ELF-1 (cell line): ENCODE results near the gene HTR3E.
"Not testable (repeated sequence)": the region's sequence is repeated elsewhere in the genome, so short reads cannot be mapped to it uniquely, and the experiment has no call there.

Experiments
- DNase-seq: peaks from one replicate; pipeline ENCODE4 v3.0.0-alpha.2; 2016; ENCODE audit warnings: low read depth, low spot score

HTR3E gene, protein sequence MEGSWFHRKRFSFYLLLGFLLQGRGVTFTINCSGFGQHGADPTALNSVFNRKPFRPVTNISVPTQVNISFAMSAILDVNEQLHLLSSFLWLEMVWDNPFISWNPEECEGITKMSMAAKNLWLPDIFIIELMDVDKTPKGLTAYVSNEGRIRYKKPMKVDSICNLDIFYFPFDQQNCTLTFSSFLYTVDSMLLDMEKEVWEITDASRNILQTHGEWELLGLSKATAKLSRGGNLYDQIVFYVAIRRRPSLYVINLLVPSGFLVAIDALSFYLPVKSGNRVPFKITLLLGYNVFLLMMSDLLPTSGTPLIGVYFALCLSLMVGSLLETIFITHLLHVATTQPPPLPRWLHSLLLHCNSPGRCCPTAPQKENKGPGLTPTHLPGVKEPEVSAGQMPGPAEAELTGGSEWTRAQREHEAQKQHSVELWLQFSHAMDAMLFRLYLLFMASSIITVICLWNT

DNA sequence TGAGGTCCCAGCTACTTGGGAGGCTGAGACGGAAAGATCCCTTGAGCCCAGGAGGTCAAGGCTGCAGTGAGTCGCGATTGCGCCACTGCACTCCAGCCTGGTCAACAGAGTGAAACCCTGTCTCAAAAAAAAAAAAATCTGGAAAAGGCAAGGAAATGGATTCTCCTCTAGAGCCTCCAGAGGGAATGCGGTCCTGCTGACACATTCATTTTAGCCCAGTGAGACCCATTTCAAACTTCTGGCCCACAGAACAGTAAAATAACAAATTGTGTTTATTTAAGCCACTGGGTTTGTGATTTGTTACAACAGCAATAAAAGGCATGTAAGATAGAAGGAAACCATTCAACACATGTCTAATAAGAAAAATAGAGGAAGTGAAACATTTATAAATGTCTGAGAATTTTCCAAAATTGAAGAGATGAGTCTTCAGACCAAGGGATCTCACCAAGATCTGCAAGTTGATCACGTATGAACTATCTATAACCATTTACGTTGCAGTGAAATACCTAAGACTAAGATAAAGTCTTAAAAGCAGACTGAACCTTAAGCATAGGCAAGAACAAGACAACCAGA lies at the start of gene HTR3E:
Gene HTR3E (plus strand): TSS at position 254 of the 573 bp plus-strand sequence. CDS start 466 bp downstream, outside the sequence.
- DNase-seq: no peak

DNA sequence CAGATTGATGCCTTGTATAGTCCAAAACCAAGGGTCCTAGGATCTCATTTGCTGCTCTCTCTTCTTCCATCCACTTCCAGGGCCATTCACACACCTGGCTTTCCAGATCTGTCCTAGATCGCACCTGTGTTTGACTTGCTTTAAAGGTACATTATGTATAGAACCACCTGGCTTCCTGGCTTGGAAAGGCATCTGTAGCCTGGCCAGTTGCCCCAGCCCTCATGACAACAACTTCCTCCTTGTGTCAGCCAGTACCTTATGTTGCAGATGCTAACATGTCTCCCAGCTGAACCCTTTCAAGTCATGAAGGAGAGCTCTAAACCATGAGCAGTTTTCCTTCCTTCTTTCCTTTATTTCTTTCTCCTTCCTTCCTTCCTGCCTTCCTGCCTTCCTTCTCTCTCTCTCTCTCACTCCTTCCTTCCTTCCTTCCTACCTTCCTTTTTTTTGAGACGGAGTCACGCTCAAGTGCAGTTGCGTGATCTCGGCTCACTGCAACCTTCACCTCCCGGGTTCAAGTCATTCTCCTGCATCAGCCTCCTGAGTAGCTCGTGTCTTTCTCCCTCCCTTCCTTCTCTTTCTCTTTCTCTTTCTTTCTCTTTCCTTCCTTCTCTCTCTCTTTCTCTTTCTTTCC lies 46.5 kb upstream of the HTR3E start:
- no peak for DNase-seq

DNA sequence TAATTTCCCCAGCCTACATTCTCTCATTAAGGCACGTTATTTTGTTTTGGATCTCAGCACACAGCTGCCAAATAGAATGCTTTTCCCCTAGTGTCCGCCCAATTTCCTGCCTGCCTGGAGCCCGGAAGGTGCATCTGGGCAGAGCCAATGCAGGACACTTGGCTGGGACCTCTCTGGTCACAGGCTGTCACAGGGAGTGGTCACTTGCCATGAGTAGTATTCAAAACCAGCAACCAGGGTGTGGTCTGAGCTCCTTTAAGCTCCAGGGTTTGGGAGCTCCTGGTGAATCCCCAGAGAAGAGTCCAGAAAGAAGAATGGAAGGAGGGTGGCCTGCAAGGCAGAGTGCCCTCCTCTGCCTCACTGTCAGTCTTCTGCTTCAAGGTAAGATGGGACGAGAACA lies 44.1 kb upstream of the HTR3E start, which contains the start of gene HTR3C:
Gene HTR3C (plus strand): TSS at position 281 of the 400 bp plus-strand sequence. CDS start 34 bp downstream, at position 315.
- no peak for DNase-seq

DNA sequence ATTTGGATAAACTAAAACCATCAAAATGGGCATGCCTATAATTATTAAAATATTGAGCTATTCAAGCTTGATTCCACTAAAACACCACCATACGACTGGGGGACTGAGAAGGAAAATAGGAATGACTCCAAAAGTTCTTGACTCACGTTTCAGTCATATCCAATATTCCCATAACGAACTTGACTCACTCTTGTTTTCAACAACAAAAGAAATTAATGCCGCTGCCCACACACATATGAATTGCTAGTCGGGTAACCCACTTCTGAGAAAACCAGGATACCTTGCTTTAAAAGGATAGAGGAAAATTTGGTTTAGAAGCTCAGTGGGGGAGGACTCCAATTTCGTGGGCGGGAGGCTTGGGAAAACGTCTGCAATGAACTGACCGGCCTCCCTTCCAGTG lies 38.8 kb upstream of the HTR3E start:
- no peak for DNase-seq

DNA sequence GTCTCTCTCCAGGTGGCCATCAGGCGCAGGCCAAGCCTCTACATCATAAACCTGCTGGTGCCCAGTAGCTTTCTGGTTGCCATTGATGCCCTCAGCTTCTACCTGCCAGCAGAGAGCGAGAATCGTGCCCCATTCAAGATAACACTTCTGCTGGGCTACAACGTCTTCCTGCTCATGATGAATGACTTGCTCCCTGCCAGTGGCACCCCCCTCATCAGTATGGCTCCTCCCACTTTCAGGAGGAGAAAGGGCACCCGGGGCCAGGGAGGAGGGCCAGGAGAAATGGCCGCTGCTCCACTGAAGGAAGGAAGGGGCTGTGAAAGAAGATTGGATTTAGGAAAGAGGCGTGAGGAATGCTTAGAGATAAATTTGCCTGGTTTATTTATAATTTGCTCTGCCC lies 37.4 kb upstream of the HTR3E start:
- DNase-seq: no peak

DNA sequence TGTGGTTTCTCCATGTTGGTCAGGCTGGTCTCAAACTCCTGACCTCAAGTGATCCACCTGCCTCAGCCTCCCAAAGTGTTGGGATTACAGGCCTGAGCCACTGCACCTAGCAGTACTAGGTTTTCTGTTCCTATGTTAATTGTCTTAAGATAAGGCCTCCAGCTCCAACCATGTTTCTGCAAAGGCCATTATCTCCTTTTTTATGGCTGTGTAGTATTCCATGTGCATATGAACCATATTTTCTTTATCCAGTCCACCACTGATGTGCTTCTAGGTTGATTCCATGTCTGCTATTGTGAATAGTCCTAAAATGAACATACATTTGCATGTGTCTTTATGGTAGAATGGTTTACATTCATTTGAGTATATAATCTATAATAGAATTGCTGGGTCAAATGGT lies 34.2 kb upstream of the HTR3E start:
- DNase-seq: no peak

DNA sequence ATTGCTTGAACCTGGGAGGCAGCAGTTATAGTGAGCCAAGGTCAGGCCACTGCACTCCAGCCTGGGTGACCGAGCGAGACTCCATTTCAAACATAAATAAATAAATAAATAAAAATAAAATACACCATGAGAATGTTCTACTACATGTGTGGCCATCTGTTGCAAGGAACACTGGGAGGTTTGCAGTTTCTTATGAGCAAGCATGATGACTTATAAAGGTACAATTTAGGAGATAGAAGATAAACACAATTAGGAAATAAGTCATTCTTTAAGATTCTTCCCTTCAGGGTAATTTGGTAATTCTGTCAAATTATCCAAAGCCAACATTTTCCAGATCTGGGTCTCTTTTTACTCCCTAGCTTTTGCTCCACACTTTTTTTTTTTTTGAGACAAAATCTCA lies 30.7 kb upstream of the HTR3E start:
- no peak for DNase-seq

DNA sequence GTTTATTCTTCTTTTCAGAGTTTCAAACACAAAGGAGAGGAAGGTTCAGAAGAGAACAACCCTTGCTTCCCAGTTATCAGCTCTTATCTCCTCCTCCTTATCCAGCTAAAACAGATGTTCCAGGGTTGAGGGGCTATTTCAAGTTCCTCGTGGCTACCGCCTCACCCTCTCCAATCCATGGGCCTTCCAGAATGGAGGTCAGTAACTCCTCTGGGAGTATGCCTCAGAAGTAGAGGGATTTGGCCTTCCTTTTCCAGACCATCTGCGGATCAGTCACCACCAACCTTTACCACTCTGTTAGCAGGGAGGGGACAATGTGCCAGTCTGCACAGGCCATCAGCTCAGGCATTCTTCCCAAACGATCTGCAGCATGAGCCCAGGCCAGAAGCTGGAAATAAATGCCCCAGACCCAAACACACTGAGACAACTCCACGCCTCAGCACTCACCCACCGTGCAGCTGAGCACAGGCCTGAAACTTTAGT lies 29.2 kb upstream of the HTR3E start:
- DNase-seq: no peak

DNA sequence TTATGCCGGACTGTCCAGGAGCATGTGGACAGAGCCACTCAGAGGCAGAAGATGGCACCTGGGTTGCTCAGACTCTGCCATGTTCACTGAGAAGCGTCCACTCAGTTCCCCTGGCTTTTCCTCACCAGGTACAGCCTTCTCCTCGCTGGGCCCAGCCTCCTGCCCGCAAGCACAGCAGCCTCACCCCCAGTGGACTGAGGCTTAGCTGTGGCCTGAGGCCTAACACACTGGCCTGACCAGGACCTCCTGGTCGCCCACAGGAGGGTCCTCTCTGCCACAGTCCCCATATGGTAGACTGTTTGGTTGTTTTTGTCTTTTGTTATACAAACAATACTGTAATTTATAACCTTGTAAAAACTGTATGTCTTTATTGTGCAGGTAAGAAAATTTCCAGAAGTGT lies 28.5 kb upstream of the HTR3E start:
- DNase-seq: no peak

DNA sequence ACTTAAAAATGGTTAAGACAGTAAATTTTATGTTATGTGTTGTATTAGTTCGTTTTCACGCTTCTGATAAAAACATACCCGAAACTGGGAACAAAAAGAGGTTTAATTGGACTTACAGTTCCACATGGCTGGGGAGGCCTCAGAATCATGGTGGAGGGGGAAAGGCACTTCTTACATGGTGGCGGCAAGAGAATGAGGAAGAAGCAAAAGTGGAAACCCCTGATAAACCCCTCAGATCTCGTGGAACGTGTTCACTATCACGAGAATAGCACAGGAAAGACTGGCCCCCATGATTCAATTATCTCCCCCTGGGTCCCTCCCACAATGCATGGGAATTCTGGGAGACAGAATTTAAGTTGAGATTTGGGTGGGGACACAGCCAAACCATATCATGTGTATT lies 25.7 kb upstream of the HTR3E start:
- DNase-seq: not testable (repeated sequence)

DNA sequence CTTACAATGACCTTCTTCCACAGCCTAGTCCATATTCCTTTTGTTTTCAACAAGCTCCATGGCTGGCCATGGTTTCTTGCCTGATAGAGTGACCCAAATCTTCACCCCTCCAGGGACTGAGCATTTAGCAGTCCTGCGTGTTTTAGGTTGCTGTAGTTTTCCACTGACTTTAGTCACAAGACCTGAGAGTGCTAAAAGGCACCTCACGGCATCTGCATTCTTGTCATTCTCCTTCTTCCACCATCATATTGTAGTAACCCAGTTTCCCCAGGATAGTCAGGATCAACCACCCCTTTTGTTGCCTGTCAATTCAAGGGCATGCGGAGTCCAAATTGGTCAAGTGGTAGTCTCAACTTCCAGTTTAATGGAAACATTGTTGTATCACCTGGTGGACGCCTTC lies 23.2 kb upstream of the HTR3E start:
- DNase-seq: no peak

DNA sequence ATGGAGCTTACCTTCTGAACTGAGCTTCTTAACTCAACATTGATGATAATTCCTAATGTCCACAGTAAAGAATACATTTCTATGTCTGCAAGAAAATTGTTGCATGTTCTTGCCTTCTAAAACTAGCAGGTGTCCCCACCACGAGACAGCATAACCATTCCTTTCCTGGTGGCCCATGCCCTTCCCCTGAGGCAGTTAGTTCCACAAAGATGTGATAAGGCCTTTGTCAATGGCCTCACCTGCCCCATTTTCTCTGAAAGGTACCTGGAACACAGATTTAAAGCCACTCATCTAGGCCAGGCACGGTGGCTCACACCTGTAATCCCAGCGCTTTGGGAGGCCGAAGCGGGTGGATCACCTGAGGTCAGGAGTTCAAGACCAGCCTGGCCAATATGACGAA lies 21.0 kb upstream of the HTR3E start:
- no peak for DNase-seq

DNA sequence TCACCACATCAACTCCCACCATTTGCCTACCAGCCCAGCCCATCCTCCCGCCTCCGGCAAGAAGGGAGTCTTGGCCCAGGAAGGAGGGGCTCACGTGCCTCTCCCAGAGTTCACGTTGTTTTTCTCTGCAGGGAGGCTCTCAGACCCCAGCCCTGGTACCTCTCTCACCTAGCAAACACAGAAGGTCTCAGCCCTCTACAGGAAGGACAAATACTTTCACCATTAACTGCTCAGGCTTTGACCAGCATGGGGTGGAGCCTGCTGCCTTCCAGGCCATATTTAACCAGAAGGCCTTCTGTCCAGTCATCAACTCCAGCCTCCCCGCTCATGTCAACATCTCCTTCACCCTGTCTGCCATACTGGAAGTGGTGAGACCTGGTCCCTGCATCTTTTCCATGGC lies 19.0 kb upstream of the HTR3E start:
- peak; percentile 79 for DNase-seq

DNA sequence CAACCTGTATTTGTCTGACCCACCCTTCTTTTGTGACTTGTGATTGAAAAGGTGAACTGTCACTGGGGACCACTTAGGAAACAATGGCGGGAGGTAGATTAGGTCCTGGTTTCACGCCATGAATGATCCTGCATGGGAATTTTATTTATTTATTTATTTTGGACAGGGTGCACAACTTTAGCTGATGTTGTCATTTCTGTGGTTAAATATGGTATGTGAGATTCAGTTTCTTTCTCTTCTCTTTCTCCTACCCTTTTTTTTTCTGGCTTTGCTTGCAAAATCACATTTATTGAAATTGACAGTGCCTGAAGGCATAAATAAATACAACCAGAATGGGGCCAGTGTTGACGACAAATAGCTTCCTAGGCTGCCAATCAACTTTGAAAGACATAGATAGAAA lies 18.0 kb upstream of the HTR3E start:
- DNase-seq: no peak

DNA sequence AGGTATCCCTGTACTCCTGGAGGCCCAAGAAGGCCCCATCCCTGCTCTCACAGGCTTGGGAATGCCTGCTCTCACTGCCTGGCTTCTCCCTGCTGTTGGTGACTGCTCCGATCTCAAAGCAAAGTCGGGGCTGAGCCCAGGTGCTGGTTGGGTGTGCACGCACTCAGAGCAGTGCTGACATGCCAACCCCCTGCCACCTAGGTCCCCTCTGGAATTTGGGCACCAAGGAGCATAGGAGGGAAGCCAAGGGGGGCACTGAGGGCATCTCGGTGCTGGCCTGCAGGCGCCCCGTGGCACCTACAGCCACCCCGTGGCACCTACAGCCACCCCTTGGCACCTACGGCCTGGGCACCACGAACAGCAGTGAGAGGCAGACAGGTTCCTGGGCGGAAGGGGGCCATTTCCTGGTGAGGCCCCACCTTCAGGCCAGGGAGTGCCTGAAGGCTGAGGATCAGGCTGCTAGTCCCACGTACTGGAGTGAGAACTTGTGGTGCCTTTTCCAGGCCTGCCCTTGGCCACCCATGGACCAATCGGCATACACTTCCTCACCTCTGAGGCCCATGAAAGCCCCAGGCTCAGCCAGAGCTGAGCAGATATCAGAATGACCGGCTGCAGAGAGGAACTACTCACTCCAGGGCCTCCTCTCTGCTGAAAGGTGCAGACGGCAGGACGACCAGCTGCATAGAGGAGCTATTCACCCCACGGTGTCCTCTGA lies 15.6 kb upstream of the HTR3E start:
- DNase-seq: no peak

DNA sequence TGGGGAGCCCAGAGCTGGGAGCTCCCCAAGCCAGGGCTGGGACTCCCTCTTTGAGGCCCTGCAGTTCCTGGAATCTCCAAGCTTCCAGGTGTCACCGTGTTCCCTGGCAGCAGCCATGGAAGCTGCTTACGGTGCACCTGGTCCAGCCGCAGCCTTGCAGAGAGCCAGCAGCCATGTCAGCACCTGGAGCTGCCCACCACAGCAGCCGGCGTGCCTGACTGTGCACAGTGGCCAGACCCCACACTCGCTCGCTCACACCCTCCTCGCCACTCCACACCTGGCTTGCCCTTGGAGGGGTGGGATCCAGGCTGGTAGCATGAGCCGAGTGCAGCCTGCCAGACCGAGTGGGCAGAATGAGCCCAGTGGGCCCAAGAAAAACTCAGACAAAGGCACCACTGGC lies 14.8 kb upstream of the HTR3E start:
- no peak for DNase-seq

DNA sequence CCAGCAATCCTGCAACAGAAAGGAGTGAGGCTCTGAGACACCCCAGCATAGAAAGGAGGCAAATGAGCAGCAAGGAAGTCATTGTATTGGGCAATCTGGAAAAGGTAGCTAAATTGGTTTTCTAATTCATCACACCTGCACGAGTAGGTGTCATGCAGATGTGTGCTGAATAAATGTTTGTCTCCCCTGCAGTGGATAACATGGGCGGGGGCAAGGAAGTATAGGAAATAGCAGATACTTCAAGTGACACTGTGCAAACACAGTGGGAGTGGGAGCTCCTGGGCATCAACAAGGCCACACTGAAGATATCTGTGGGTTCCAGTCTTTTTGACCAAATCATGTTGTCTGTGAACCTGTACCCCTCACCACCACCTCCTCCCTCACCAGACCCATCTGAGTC lies 14.4 kb upstream of the HTR3E start:
- DNase-seq: no peak

DNA sequence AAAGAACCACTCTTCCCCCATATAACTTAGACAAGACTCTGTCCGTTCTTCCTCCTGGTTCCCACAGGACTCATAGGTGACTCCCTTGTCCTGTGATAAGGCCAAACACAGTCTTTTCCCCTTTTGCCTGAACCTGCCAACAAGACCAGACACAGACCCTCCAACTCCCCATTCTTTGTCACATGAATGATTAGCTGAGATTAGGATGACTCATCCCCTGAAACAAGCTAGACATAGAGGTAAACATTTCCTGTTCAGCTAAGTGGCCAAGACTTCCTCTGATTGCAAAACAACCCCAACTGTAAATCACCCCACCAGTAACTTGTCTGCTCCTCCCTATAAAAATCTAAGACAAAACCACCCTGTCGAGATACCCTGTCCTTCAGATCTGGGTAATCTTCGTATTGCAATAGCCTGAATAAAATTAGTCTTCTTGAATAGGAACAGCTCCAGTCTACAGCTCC lies 11.4 kb upstream of the HTR3E start:
- DNase-seq: peak; percentile 6

DNA sequence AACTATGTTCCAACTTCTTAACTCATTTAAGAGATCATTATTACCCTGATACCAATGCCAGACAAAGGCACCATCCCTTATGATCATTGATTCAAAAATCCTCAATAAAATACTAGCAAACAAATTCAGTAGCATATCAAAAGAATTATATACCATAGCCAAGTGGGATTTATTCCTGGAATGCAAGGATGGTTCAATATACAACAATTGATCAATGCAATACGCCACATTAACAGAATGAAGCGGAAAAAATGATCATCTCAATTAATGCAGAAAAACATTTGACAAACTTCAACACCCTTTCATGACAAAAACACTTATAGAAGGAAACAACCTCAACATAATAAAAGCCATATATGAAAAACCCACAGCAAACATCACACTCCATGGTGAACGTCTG lies 4.7 kb upstream of the HTR3E start:
- DNase-seq: no peak

DNA sequence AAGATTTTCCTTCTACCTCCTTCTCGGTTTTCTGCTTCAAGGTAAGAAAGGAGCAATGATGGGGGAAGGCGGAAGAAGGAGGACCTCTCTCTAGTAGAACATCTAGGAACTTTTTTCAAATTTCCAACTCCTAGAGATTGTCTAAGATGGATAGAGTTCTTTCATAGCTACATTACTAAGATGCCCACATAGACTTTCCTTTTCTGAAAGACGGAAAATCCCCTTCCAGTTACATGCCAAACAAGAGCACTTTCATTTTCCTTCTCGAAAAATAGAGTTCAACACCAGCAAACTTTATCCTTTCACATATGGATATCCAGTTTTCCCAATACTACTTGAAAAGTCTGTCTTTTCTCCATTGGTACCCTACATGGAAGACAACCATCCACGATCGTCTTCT lies 692 bp downstream of the HTR3E start:
- DNase-seq: no peak

DNA sequence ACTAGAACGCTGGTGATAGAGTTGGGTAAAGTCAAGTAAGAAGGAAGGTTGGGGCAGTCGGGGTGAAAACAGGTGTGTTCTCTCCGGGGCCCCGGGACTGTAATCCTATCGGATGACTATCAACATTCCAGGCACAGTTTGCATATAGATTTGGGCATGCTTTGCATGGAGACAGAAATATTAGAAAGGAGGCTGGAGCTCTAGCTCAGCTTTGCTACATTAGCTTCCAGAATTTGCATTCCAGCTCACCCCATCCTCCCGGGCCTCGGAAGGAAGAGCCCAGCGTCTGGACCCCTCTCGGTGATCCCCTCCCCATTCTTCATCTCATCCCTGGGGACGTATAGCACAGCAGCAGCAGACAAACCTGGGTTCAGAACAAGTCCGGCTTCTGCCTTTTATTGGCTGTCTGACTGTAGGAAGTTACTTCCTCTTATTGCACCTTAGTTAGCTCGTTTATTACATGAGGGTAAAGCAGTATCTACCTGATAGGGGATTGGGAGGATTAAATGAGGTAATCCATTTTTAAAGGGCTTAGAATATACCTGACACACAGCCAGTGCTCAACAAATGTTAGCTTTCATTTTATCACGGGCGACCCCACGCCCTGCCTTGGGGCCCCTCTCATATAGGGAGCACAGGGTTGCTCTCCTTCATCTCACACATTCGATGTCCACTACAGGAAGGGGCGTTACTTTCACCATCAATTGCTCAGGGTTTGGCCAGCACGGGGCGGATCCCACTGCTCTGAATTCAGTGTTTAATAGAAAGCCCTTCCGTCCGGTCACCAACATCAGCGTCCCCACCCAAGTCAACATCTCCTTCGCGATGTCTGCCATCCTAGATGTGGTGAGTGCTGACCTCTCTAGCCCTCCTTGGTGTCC lies 3.2 kb downstream of the HTR3E start:
- DNase-seq: no peak
